ENCODE results near the gene SPANXB1.
"Not testable (repeated sequence)": the region's sequence is repeated elsewhere in the genome, so short reads cannot be mapped to it uniquely, and the experiment has no call there.

Gene SPANXB1
- total RNA-seq, result 0 to 0.33 (median 0) reads per million in 17 experiments

DNA sequence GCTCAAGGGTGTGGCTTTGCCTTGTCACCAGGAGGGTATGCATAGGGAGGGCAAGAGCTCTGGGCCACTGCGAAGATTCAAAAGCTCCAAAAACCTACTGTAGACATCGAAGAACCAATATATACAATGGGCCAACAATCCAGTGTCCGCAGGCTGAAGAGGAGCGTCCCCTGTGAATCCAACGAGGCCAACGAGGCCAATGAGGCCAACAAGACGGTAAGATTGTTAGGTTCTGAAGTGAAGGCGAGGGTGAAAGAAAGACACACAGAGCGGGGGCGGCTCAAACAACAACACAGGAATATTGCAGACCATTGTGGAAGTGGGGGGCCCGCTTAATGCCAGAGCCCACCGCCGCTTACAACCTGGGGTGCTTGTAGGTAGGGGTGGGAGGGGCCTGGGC lies at the start of gene SPANXB1:
Gene SPANXB1 (plus strand): TSS at position 27 of the 400 bp plus-strand sequence. CDS start 100 bp downstream, at position 127.
- not testable (repeated sequence) for DNase-seq

DNA sequence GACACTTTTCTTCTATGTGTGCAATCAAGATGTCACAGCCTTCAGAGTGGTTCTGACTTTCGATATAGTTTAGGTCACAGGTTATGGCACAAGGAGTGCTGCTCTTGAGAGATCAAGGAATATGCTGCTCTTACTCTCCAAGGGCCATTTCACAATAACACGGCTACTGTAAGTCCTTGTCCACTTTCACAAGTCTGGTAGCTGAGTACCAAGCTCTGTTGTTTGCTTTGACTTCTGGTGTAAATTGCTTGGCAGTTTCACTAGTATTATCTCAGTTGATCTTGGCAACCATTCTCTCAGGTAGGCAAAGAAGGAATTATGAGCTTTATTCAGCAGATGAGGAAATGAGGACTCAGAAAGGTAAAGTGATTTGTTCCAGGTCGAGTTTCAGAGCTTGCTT lies 35.4 kb upstream of the SPANXB1 start:
- DNase-seq, result no peak

GRCh38 chrX:140971099-140971795 lies 31.1 kb upstream of the SPANXB1 start:
- no peak for DNase-seq

DNA sequence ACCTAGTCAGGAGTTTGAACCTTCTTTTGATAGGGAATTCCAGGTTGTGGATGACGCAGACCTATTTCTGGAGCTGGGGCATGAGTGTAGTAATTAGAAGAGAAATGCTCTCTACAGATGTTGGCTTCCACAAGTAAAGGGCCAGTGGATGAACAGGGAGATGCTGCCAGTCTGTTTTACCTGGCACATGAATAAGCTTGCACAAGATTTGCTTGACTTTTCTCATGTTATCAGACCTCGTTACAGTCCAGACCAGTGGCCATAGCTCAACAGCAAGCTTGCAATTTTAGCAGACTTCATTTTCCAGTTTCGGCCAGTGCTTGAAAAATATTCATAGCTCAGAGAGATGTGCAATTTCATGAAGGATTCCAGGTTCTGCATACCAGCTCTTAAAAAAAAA lies 26.9 kb upstream of the SPANXB1 start:
- no peak for DNase-seq

- DNase-seq, result no peak
Observed at GRCh38 chrX:140980271-140980670, 22.1 kb upstream of the SPANXB1 start.

GRCh38 chrX:140983730-140984129 lies 18.7 kb upstream of the SPANXB1 start:
- no peak for DNase-seq

- DNase-seq, result not testable (repeated sequence)
Observed at GRCh38 chrX:141005243-141005642, 2.8 kb downstream of the SPANXB1 start.

DNA sequence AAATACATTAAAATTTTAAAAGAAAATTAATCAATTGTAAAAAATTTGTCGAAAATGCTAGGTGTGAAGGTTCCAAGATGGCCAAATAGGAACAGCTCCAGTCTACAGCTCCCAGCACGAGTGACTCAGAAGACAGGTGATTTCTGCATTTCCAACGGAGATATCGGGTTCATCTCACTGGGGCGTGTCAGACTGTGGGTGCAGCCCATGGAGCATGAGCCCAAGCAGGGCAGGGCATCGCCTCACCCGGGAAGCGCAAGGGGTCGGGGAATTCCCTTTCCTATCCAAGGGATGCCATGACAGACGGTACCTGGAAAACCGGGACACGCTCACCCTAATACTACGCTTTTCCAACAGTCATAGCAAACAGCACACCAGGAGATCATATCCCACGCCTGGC lies 41.9 kb downstream of the SPANXB1 start:
- not testable (repeated sequence) for DNase-seq

DNA sequence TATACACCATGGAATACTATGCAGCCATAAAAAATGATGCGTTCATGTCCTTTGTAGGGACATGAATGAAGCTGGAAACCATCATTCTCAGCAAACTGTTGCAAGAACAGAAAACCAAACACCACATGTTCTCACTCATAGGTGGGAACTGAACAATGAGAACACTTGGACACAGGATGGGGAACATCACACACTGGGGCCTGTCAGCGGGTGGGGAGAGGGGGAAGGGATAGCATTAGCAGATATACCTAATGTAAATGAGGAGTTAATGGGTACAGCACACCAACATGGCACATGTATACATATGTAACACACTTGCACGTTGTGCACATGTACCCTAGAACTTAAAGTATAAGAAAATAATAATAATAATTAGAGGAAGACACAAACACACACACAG lies 47.5 kb downstream of the SPANXB1 start:
- DNase-seq, result not testable (repeated sequence)

DNA sequence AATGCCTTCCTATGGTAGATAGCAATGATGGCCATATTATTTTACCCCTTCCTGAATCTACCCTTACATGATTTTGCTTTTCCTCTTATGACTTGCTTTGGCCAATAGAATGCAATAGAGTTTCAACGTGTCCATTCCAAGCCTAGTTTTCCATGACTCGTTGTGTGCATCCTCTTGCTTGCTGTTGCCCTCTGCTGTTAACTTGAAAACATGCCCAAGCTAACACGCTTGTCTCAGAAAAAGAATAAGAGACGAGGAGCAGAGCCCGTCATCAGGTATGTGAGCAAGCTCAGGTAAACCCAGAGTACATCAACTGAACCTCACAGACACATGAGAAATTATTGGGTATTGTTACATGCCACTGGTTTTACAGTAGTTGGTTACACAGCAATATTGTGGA lies 49.7 kb downstream of the SPANXB1 start:
- not testable (repeated sequence) for DNase-seq
